Prostate gland (tissue), 2 donors: ENCODE data around the gene HIP1R.

Experiments used
- CTCF ChIP-seq, 4 experiments: fragments of 200-600 bp in 2 of 4; fragments of 450-650 bp in 2 of 4; sonication (generic) in 2 of 4; IDR thresholded peaks; 1 replicate in 3 of 4; 2 replicates in 1 of 4; pipeline ENCODE4 v1.5.1; 2016 to 2019; ENCODE audit warnings: antibody characterized with exemption in 4 of 4, mild to moderate bottlenecking in 2 of 4, moderate library complexity in 2 of 4
- POLR2A ChIP-seq: fragments of 450-650 bp; IDR thresholded peaks from one replicate; pipeline ENCODE4 v1.6.1; 2016; ENCODE audit warnings: antibody characterized with exemption, mild to moderate bottlenecking

GRCh38 chr12:122902854-122903692 is 67.8 kb downstream of the HIP1R start:
- no peak for TF ChIP-seq CTCF (IDR thresholded peaks at IDR 0.05)
- no peak for TF ChIP-seq POLR2A
